ENCODE data around the gene TSHZ1.

TSHZ1 gene

GRCh38 chr18:75244351-75245313 lies 34.0 kb downstream of the TSHZ1 start:
- in situ Hi-C loops (cut with MboI; ENCODE audit: low sequenced_read_pairs, unreplicated experiment): no loop called here
- DNase-seq (ENCODE audit: low spot score): no peak
- TF ChIP-seq CTCF (IDR thresholded peaks at IDR 0.05; ENCODE audit: borderline replicate concordance, control extremely low read depth, extremely low read depth, insufficient read depth, missing control alignments): no peak

- no peak for DNase-seq (ENCODE audit: low spot score)
- in situ Hi-C loops (cut with MboI; ENCODE audit: low sequenced_read_pairs, unreplicated experiment): no loop called here
- no peak for TF ChIP-seq CTCF (IDR thresholded peaks at IDR 0.05; ENCODE audit: borderline replicate concordance, control extremely low read depth, extremely low read depth, insufficient read depth, missing control alignments)
Observed at GRCh38 chr18:75246721-75247610, 36.4 kb downstream of the TSHZ1 start.

GRCh38 chr18:75247611-75248421 lies 37.2 kb downstream of the TSHZ1 start:
- TF ChIP-seq CTCF (IDR thresholded peaks at IDR 0.05; ENCODE audit: borderline replicate concordance, control extremely low read depth, extremely low read depth, insufficient read depth, missing control alignments): no peak
- no peak for DNase-seq (ENCODE audit: low spot score)
- in situ Hi-C loops (cut with MboI; ENCODE audit: low sequenced_read_pairs, unreplicated experiment): no loop called here

GRCh38 chr18:75248426-75249174 lies 38.0 kb downstream of the TSHZ1 start:
- TF ChIP-seq CTCF (IDR thresholded peaks at IDR 0.05; ENCODE audit: borderline replicate concordance, control extremely low read depth, extremely low read depth, insufficient read depth, missing control alignments): no peak
- in situ Hi-C loops (cut with MboI; ENCODE audit: low sequenced_read_pairs, unreplicated experiment): no loop called here
- DNase-seq (ENCODE audit: low spot score): no peak

GRCh38 chr18:75249175-75249518 lies 38.5 kb downstream of the TSHZ1 start:
- TF ChIP-seq CTCF (IDR thresholded peaks at IDR 0.05; ENCODE audit: borderline replicate concordance, control extremely low read depth, extremely low read depth, insufficient read depth, missing control alignments): no peak
- in situ Hi-C loops (cut with MboI; ENCODE audit: low sequenced_read_pairs, unreplicated experiment): no loop called here
- DNase-seq (ENCODE audit: low spot score): no peak

Measured in GM13976 (cell line).